ENCODE data around the gene CORO7.

GRCh38 chr16:4319454-4320421, 96.7 kb downstream of the CORO7 start:
- TF ChIP-seq RFX5 (IDR thresholded peaks at IDR 0.05) = no peak
- no peak for TF ChIP-seq MAFK (IDR thresholded peaks at IDR 0.05; ENCODE audit: partially characterized antibody)
- TF ChIP-seq, protein P1, sequence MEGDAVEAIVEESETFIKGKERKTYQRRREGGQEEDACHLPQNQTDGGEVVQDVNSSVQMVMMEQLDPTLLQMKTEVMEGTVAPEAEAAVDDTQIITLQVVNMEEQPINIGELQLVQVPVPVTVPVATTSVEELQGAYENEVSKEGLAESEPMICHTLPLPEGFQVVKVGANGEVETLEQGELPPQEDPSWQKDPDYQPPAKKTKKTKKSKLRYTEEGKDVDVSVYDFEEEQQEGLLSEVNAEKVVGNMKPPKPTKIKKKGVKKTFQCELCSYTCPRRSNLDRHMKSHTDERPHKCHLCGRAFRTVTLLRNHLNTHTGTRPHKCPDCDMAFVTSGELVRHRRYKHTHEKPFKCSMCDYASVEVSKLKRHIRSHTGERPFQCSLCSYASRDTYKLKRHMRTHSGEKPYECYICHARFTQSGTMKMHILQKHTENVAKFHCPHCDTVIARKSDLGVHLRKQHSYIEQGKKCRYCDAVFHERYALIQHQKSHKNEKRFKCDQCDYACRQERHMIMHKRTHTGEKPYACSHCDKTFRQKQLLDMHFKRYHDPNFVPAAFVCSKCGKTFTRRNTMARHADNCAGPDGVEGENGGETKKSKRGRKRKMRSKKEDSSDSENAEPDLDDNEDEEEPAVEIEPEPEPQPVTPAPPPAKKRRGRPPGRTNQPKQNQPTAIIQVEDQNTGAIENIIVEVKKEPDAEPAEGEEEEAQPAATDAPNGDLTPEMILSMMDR (IDR thresholded peaks at IDR 0.05) = no peak
- TF ChIP-seq, protein P2, sequence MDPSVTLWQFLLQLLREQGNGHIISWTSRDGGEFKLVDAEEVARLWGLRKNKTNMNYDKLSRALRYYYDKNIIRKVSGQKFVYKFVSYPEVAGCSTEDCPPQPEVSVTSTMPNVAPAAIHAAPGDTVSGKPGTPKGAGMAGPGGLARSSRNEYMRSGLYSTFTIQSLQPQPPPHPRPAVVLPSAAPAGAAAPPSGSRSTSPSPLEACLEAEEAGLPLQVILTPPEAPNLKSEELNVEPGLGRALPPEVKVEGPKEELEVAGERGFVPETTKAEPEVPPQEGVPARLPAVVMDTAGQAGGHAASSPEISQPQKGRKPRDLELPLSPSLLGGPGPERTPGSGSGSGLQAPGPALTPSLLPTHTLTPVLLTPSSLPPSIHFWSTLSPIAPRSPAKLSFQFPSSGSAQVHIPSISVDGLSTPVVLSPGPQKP (IDR thresholded peaks at IDR 0.05; ENCODE audit: low read depth, low read length) = no peak
- TF ChIP-seq, protein P3, sequence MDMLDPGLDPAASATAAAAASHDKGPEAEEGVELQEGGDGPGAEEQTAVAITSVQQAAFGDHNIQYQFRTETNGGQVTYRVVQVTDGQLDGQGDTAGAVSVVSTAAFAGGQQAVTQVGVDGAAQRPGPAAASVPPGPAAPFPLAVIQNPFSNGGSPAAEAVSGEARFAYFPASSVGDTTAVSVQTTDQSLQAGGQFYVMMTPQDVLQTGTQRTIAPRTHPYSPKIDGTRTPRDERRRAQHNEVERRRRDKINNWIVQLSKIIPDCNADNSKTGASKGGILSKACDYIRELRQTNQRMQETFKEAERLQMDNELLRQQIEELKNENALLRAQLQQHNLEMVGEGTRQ (IDR thresholded peaks at IDR 0.05) = no peak
- TF ChIP-seq, protein P4, sequence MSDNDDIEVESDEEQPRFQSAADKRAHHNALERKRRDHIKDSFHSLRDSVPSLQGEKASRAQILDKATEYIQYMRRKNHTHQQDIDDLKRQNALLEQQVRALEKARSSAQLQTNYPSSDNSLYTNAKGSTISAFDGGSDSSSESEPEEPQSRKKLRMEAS (IDR thresholded peaks at IDR 0.05) = no peak
- TF ChIP-seq JUN (IDR thresholded peaks at IDR 0.05) = no peak
- no peak for TF ChIP-seq CBX8 (IDR thresholded peaks at IDR 0.05)
- no peak for TF ChIP-seq EP300 (IDR thresholded peaks at IDR 0.05)

All from A549 (cell line).